Mucosa of stomach (tissue), 1 donor: ENCODE data around the gene GDPD1.
A peak's percentile ranks its signal among the peaks of the same experiment; 100 is the strongest.
"Not testable (repeated sequence)": the region's sequence is repeated elsewhere in the genome, so short reads cannot be mapped to it uniquely, and the experiment has no call there.

Experiments
- H3K27me3 ChIP-seq: one replicate; pipeline ENCODE4 v1.7.0; 2013; ENCODE audit warnings: mild to moderate bottlenecking, low read length; ENCODE audit not compliant: control insufficient read depth, insufficient read depth
- H3K36me3 ChIP-seq: one replicate; pipeline ENCODE4 v1.7.0; 2013; ENCODE audit warnings: low read length; ENCODE audit not compliant: control insufficient read depth, insufficient read depth
- H3K4me1 ChIP-seq: one replicate; pipeline ENCODE4 v1.7.0; 2013; ENCODE audit warnings: mild to moderate bottlenecking, low read length; ENCODE audit not compliant: control insufficient read depth, insufficient read depth
- H3K4me3 ChIP-seq: one replicate; pipeline ENCODE4 v1.7.0; 2013; ENCODE audit warnings: low read length
- H3K9ac ChIP-seq: one replicate; pipeline ENCODE4 v1.7.0; 2013; ENCODE audit warnings: mild to moderate bottlenecking, low read length, moderate library complexity
- H3K9me3 ChIP-seq: one replicate; pipeline ENCODE4 v1.7.0; 2013; ENCODE audit warnings: mild to moderate bottlenecking, low read length, moderate library complexity; ENCODE audit not compliant: control insufficient read depth
- donor health status: Pancreatic carcinoma.

The GDPD1 gene

DNA sequence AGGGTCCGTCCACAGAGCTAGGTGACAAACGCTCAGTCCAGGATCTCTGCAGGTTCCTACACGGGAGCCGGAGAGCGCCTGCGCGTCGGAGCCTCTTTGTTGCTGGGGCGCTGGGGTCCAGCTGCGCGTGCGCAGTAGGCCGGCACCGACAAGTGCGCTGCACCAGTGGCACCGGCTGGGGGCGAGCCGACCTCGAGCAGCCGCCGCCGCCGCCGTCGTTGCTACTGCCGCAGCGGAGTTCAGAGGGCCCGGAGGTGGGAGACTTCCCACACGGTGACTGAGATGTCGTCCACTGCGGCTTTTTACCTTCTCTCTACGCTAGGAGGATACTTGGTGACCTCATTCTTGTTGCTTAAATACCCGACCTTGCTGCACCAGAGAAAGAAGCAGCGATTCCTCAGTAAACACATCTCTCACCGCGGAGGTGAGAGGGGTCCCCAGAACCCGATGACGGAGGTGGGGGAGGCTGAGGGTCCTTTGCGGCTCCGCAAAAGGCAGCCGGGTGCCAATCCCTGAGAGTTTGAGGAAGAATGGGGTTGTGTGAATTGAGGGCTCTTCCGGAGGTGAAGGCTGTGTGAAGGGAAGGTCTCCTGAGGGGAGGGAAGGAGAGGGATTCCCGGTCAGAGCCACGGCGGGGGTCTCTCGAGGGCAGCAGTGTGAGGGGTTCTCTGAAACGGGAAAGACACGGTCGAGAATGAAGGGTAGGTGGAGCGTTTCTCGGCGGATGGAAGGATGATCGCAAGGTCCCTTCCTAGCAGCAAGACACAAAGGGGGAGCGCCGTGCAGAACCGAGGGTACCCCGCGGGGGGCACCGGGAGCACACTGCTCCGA lies at the start of gene GDPD1:
TSS of gene GDPD1 (plus strand) at position 184 of the 831 bp plus-strand sequence. CDS start at position 283, 99 bp downstream.
- no peaks in the 10 kb centered on the region for H3K27me3 ChIP-seq
- H3K9me3 ChIP-seq: no peaks in the 10 kb centered on the region
- H3K36me3 ChIP-seq: no peaks in the 10 kb centered on the region
- peak within 1 kb of the TSS; percentile 75 for H3K4me3 ChIP-seq
- peak within 1 kb of the TSS; percentile 95 for H3K9ac ChIP-seq
- no peaks in the 10 kb centered on the region for H3K4me1 ChIP-seq

DNA sequence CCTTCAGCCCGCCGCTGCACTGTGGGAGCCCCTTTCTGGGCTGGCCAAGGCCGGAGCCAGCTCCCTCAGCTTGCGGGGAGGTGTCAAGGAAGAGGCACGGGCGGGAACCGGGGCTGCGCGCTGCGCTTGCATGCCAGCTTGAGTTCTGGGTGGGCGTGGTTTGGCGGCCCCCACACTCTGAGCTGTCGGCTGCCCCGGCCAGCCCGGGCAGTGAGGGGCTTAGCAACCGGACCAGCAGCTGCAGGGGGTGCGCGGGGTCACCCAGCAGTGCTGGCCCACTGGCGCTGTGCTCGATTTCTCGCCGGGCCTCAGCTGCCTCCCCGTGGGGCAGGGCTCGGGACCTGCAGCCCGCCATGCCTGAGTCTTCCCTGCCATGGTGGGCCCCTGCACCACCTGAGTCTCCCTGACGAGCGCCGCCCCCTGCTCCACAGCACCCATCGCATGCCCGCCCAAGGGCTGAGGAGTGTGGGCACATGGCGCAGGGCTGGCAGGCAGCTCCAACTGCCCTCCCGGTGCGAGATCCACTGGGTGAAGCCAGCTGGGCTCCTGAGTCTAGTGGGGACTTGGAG lies 47.8 kb upstream of the GDPD1 start:
- Histone ChIP-seq H3K36me3 (no peaks in the 10 kb centered on the region), H3K4me1 (no peaks in the 10 kb centered on the region), H3K9ac (no peak overlapping the region), H3K4me3 (no peak overlapping the region), H3K27me3 (no peaks in the 10 kb centered on the region), H3K9me3 (no peaks in the 10 kb centered on the region)

DNA sequence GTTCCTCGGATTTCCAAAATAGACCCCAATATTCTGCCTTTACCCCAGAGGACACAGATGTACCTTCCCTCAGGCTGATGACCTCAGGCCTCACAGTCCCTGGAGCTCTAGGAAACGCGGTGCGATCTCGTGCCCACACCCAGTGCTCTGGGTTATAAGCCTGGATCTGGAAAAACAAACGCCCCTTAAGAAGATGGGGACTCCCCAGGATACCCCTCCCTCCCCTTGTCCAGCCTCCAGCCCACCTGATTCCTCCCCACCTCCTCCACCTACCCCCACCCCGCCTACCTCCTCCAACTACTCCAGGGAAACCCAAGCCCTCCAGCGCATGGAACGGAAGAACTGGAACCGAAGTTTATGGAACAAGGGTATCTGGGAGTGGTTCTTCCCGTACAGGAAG lies 45.6 kb upstream of the GDPD1 start:
- Histone ChIP-seq H3K36me3 (no peaks in the 10 kb centered on the region), H3K9ac (no peak overlapping the region), H3K4me1 (no peaks in the 10 kb centered on the region), H3K27me3 (no peaks in the 10 kb centered on the region), H3K9me3 (no peaks in the 10 kb centered on the region), H3K4me3 (no peak overlapping the region)

DNA sequence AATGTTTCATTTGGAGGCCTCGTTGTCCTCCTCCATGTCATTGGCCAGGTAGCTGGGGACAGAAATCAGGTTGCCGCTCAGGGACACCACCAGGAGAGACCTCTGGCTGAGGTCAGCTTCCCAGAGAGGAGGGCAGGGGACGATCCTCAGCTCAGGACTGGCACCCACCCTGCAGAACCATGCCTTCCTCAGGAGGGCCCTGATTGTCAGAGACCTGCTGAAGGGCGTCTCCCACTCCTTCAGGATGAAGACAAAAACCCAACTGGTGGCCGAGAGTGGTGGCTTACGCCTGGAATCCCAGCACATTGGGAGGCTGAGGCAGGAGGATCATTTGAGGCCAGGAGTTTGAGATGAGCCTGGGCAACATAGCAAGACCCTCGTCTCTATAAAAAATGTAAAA lies 45.2 kb upstream of the GDPD1 start:
- Histone ChIP-seq H3K36me3 (no peaks in the 10 kb centered on the region), H3K4me1 (no peaks in the 10 kb centered on the region), H3K27me3 (no peaks in the 10 kb centered on the region), H3K9me3 (no peaks in the 10 kb centered on the region), H3K4me3 (no peak overlapping the region), H3K9ac (no peak overlapping the region)

DNA sequence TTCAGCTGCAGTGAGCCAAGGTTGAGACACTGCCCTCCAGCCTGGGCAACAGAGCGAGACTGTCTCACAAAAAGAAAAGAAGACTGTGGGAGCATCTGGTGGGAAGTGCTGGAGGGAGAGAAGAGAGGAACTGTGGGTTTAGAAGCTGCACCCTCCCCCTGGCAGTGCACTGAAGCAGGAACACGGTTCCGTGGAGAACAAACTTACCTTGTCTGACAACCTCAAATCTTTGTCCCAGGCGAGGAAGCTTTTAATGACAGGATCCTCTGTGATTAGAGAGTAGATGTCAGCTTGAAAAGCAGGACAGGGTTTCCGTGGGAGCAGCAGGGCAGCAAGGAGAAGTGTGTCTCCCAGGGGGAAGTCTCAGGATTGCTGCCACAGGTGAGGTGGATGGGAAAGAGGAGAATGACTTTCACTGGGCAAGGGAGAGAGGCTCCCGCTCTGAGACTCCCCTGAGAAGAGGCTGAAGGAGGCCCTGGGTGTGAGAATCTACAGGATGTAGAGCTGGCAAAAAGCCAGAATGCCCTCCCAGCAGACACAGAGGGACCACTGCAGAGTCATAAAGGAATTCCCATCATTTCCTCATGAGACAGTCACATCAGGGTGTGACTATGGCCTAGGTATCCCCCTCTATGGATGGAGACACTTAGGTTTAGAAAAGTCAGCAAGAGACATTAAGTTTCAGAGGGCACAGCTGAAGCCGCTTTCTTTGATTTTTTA lies 41.9 kb upstream of the GDPD1 start:
- H3K9me3 ChIP-seq: no peaks in the 10 kb centered on the region
- H3K4me1 ChIP-seq: no peaks in the 10 kb centered on the region
- H3K9ac ChIP-seq: no peak overlapping the region
- no peaks in the 10 kb centered on the region for H3K36me3 ChIP-seq
- no peak overlapping the region for H3K4me3 ChIP-seq
- no peaks in the 10 kb centered on the region for H3K27me3 ChIP-seq

DNA sequence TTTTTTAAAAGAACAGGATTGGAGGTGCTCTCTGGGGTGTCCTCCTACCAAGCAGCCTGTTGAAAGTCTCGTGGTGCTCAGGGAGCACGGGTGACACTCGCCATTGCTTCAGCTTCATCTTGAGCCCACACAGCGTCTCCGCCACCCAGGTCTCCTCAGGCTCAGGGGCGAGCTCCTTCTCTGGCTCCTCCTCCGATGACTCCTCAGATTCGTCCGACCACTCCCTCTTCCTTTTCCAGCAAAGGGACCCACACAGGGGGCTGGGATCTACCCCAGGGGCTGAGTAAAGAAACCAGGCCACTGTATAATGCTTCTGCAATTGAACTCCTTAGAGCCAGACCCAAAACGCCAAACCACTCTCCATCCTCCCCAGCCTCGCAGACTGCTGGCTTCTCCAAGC lies 40.7 kb upstream of the GDPD1 start:
- not testable (repeated sequence) for H3K27me3 ChIP-seq, H3K9me3 ChIP-seq, H3K9ac ChIP-seq, H3K36me3 ChIP-seq, H3K4me3 ChIP-seq, H3K4me1 ChIP-seq

DNA sequence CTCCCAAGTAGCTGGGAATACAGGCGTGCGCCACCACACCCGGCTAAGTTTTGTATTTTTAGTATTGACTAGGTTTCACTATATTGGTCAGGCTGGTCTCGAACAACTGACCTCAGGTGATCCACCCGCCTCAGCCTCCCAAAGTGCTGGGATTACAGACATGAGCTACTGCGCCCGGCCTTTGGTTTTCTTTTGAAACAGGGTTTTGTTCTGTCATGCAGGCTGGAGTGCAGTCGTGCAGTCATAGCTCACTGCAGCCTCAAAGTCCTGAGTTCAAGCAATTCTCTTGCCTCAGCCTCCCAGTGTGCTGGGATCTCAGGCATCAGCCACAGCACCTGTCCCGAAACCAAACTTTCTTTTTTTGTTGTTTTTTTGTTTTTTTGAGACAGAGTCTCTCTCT lies 39.7 kb upstream of the GDPD1 start:
- no peaks in the 10 kb centered on the region for H3K9me3 ChIP-seq

DNA sequence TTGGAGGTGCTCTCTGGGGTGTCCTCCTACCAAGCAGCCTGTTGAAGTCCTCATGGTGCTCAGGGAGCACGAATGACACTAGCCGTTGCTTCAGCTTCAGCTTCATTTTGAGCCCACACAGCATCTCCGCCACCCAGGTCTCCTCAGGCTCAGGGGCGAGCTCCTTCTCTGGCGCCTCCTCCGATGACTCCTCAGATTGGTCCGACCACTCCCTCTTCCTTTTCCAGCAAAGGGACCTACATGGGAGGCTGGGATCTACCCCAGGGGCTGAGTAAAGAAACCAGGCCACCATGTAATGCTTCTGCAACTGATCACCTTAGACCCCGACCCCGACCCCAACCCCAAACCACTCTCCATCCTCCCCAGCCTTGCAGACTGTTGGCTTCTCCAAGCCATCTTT lies 38.8 kb upstream of the GDPD1 start:
- Histone ChIP-seq H3K9me3 (no peaks in the 10 kb centered on the region), H3K4me3 (no peak overlapping the region), H3K36me3 (no peaks in the 10 kb centered on the region), H3K4me1 (no peaks in the 10 kb centered on the region), H3K9ac (no peak overlapping the region), H3K27me3 (no peaks in the 10 kb centered on the region)

More for the DNA sequence above, 39.7 kb upstream of the GDPD1 start:
- Histone ChIP-seq H3K9ac (no peak overlapping the region), H3K4me3 (no peak overlapping the region), H3K36me3 (no peaks in the 10 kb centered on the region), H3K27me3 (no peaks in the 10 kb centered on the region), H3K4me1 (no peaks in the 10 kb centered on the region)

DNA sequence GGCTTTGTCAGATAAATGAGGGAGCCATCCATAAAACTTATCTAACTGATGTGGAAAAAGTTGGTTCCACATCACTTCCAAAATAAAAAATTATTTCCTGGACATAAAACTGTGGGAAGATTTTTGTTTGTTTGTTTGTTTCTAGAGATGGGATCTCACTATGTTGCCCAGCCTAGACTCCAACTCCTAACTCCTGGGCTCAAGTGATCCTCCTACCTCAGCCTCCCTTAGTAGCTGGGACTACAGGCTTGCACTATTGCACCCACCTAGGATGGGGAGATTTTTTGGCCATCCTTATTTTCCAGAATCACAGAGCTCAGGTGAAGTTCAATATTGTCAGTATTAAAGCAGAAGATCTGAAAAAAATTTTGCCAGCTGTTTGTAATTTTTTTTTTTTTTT lies 34.3 kb upstream of the GDPD1 start:
- no peaks in the 10 kb centered on the region for H3K4me1 ChIP-seq
- H3K4me3 ChIP-seq: no peak overlapping the region
- H3K9ac ChIP-seq: no peak overlapping the region
- no peaks in the 10 kb centered on the region for H3K27me3 ChIP-seq
- H3K9me3 ChIP-seq: no peaks in the 10 kb centered on the region
- H3K36me3 ChIP-seq: no peaks in the 10 kb centered on the region

DNA sequence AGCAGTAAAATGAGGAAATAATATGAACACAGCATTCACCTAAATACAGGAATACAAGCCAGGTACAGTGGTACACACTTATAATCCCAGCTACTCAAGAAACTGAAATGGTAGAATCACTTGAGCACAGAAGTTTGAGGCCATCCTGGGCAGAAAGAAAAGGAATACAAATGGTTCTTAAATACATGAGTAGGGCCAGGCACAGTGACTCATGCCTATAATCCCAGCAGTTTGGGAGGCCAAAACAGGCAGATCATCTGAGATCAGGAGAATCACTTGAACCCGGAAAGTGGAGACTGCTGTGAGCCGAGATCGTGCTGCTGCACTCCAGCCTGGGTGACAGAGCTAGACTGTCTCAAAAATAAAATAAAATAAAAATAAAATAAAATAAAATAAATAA lies 33.5 kb upstream of the GDPD1 start:
- H3K4me1 ChIP-seq: no peaks in the 10 kb centered on the region
- no peaks in the 10 kb centered on the region for H3K36me3 ChIP-seq
- no peaks in the 10 kb centered on the region for H3K27me3 ChIP-seq
- H3K9ac ChIP-seq: no peak overlapping the region
- no peaks in the 10 kb centered on the region for H3K9me3 ChIP-seq
- H3K4me3 ChIP-seq: no peak overlapping the region

DNA sequence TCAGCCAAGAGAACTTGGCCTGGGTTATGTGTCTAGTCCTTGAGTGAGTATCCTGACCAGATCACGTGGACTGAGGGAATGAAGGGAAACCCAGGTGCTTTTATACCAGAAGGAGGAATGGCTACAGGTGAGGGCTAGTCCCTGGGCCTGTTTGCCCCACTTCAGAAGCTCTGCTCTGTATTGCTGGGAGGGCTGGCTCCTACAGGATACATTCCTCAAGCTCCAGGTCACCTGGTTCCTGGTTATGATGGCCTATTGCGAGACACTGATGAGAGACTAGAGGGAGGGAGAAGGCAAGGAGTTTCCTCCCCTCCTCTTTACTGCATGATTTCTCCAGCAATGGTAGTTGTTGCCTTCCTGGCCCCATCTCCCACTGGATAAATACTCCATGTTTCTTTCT lies 29.5 kb upstream of the GDPD1 start:
- H3K27me3 ChIP-seq: no peaks in the 10 kb centered on the region
- H3K4me3 ChIP-seq: no peak overlapping the region
- no peaks in the 10 kb centered on the region for H3K4me1 ChIP-seq
- H3K36me3 ChIP-seq: no peaks in the 10 kb centered on the region
- H3K9me3 ChIP-seq: no peaks in the 10 kb centered on the region
- no peak overlapping the region for H3K9ac ChIP-seq

DNA sequence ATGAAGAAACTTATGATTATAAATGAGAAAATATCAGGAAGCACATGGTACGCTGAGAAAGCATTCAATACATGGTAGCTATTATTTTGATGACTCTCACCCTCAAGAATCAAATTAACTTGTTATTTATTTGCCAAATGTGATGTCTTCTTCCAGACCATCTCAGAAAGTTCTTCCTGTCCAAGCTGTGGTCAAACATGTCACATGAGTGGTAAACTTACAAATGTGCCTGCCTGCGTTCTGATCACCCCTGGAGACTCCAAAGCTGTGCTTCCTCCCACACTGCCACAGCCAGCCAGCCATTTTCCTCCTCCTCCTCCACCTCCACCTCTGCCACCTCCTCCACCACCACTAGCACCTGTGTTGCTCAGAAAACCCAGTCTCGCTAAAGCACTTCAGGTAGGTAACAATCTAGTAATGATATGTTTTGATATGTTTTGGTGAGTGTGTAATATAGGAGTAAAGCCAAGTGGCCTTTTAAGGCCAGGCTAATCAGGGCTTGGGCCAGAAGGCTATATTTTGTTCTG lies 26.9 kb upstream of the GDPD1 start:
- H3K4me3 ChIP-seq: no peak overlapping the region
- no peaks in the 10 kb centered on the region for H3K9me3 ChIP-seq
- H3K9ac ChIP-seq: no peak overlapping the region

More for the DNA sequence above, 26.9 kb upstream of the GDPD1 start:
- Histone ChIP-seq H3K36me3 (no peaks in the 10 kb centered on the region), H3K27me3 (no peaks in the 10 kb centered on the region), H3K4me1 (no peaks in the 10 kb centered on the region)
